Ovary (tissue), 3 donors: ENCODE measurements around the gene COA8.

Experiments
- CTCF ChIP-seq, 3 donors: fragments of 450-650 bp in 2 of 3; fragments of 200-600 bp in 1 of 3; IDR thresholded peaks; one replicate each; pipeline versions ENCODE4 v1.5.1 to v1.8.0; 2016 to 2022; ENCODE audit warnings: antibody characterized with exemption in 3 of 3, mild to moderate bottlenecking in 1 of 3
- EP300 ChIP-seq: sonication (generic); formaldehyde crosslinking; IDR thresholded peaks from one replicate; pipeline ENCODE4 v1.6.1; 2017; ENCODE audit warnings: antibody characterized with exemption
- POLR2A ChIP-seq: fragments of 450-650 bp; IDR thresholded peaks from one replicate; pipeline ENCODE4 v1.6.1; 2017; ENCODE audit warnings: antibody characterized with exemption, mild to moderate bottlenecking, moderate library complexity
- donor health status: DM: no; HTN: no; CAD: no.

GRCh38 chr14:103569408-103569807, 6.6 kb downstream of the COA8 start:
- TF ChIP-seq EP300 (no peak), CTCF (IDR thresholded peaks at IDR 0.05) (no peak), POLR2A (no peak)
